ENCODE data around the gene RADIL. TPM values are rescaled to one million over a fixed set of nuclear protein-coding genes. Genes with fewer than 3 reads are reported as not detected.

The RADIL gene
- total RNA-seq, 1 donor from 2014 or later: 0.86 TPM

GRCh38 chr7:4791101-4791737 is 92.3 kb downstream of the RADIL start:
- no peaks in the 10 kb centered on the region for H3K9me3 Mint-ChIP-seq (ENCODE audit: unreplicated experiment)

GRCh38 chr7:4790516-4790991 is 93.0 kb downstream of the RADIL start:
- Histone ChIP-seq H3K27ac (ENCODE audit: low read depth, low read length) (no peak overlapping the region), H2AFZ (ENCODE audit: low read depth, low read length) (no peak overlapping the region), H3K9me3 (ENCODE audit: insufficient read depth, low read depth, low read length) (no peaks in the 10 kb centered on the region), H3K36me3 (ENCODE audit: insufficient read depth, low read length) (no peaks in the 10 kb centered on the region), H4K20me1 (ENCODE audit: insufficient read depth, low read length) (peaks cover 8% of the 10 kb centered on the region), H3K79me2 (ENCODE audit: insufficient read depth, low read length) (no peaks in the 10 kb centered on the region), H3K4me1 (ENCODE audit: insufficient read depth, low read length) (peaks cover 14% of the 10 kb centered on the region), H3K4me2 (ENCODE audit: low read length) (no peak overlapping the region), H3K27me3 (ENCODE audit: insufficient read depth, low read length) (no peaks in the 10 kb centered on the region), H3K4me3 (ENCODE audit: insufficient read depth, low read depth, low read length) (no peak overlapping the region), H3K9ac (ENCODE audit: low read length) (no peak overlapping the region)
- FAIRE-seq (no peak), DNase-seq (ENCODE audit: low read depth) (no peak)
- Mint-ChIP-seq H3K9me3 (ENCODE audit: unreplicated experiment) (no peaks in the 10 kb centered on the region), H3K36me3 (ENCODE audit: low read depth, unreplicated experiment) (peaks cover 21% of the 10 kb centered on the region), H3K4me3 (ENCODE audit: unreplicated experiment) (no peak overlapping the region), H3K27me3 (ENCODE audit: low read depth, unreplicated experiment) (no peaks in the 10 kb centered on the region), H3K4me1 (ENCODE audit: low read depth, unreplicated experiment) (peaks cover 12% of the 10 kb centered on the region), H3K27ac (ENCODE audit: unreplicated experiment) (no peak overlapping the region)
- no peak for TF ChIP-seq EZH2 (IDR thresholded peaks at IDR 0.05; ENCODE audit: insufficient read depth, low read length)
- TF ChIP-seq, protein P1, sequence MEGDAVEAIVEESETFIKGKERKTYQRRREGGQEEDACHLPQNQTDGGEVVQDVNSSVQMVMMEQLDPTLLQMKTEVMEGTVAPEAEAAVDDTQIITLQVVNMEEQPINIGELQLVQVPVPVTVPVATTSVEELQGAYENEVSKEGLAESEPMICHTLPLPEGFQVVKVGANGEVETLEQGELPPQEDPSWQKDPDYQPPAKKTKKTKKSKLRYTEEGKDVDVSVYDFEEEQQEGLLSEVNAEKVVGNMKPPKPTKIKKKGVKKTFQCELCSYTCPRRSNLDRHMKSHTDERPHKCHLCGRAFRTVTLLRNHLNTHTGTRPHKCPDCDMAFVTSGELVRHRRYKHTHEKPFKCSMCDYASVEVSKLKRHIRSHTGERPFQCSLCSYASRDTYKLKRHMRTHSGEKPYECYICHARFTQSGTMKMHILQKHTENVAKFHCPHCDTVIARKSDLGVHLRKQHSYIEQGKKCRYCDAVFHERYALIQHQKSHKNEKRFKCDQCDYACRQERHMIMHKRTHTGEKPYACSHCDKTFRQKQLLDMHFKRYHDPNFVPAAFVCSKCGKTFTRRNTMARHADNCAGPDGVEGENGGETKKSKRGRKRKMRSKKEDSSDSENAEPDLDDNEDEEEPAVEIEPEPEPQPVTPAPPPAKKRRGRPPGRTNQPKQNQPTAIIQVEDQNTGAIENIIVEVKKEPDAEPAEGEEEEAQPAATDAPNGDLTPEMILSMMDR (IDR thresholded peaks at IDR 0.05; ENCODE audit: insufficient read depth, low read depth, low read length): no peak

More at GRCh38 chr7:4791101-4791737, 92.3 kb downstream of the RADIL start:
- Histone ChIP-seq H4K20me1 (ENCODE audit: insufficient read depth, low read length) (peaks cover 8% of the 10 kb centered on the region), H3K79me2 (ENCODE audit: insufficient read depth, low read length) (no peaks in the 10 kb centered on the region), H3K27me3 (ENCODE audit: insufficient read depth, low read length) (no peaks in the 10 kb centered on the region), H3K4me1 (ENCODE audit: insufficient read depth, low read length) (peaks cover 14% of the 10 kb centered on the region), H3K4me2 (ENCODE audit: low read length) (no peak overlapping the region), H2AFZ (ENCODE audit: low read depth, low read length) (no peak overlapping the region), H3K36me3 (ENCODE audit: insufficient read depth, low read length) (no peaks in the 10 kb centered on the region), H3K9me3 (ENCODE audit: insufficient read depth, low read depth, low read length) (no peaks in the 10 kb centered on the region), H3K4me3 (ENCODE audit: insufficient read depth, low read depth, low read length) (no peak overlapping the region), H3K9ac (ENCODE audit: low read length) (no peak overlapping the region), H3K27ac (ENCODE audit: low read depth, low read length) (no peak overlapping the region)
- H3K27ac Mint-ChIP-seq (ENCODE audit: unreplicated experiment): no peak overlapping the region
- H3K27me3 Mint-ChIP-seq (ENCODE audit: low read depth, unreplicated experiment): no peaks in the 10 kb centered on the region
- H3K4me3 Mint-ChIP-seq (ENCODE audit: unreplicated experiment): no peak overlapping the region
- peaks cover 18% of the 10 kb centered on the region for H3K36me3 Mint-ChIP-seq (ENCODE audit: low read depth, unreplicated experiment)
- H3K4me1 Mint-ChIP-seq (ENCODE audit: low read depth, unreplicated experiment): peaks cover 12% of the 10 kb centered on the region
- no peak for FAIRE-seq
- TF ChIP-seq EZH2 (IDR thresholded peaks at IDR 0.05; ENCODE audit: insufficient read depth, low read length): no peak
- TF ChIP-seq, protein P1 (IDR thresholded peaks at IDR 0.05; ENCODE audit: insufficient read depth, low read depth, low read length): no peak
- no peak for DNase-seq (ENCODE audit: low read depth)

- peaks cover 8% of the 10 kb centered on the region for H4K20me1 ChIP-seq (ENCODE audit: insufficient read depth, low read length)
- H3K36me3 Mint-ChIP-seq (ENCODE audit: low read depth, unreplicated experiment): peaks cover 21% of the 10 kb centered on the region
- H3K4me1 ChIP-seq (ENCODE audit: insufficient read depth, low read length): peaks cover 14% of the 10 kb centered on the region
- H3K9me3 ChIP-seq (ENCODE audit: insufficient read depth, low read depth, low read length): no peaks in the 10 kb centered on the region
- H3K36me3 ChIP-seq (ENCODE audit: insufficient read depth, low read length): no peaks in the 10 kb centered on the region
- H3K9me3 Mint-ChIP-seq (ENCODE audit: unreplicated experiment): no peaks in the 10 kb centered on the region
- H3K27ac ChIP-seq (ENCODE audit: low read depth, low read length): no peak overlapping the region
- H3K4me2 ChIP-seq (ENCODE audit: low read length): no peak overlapping the region
- H3K27ac Mint-ChIP-seq (ENCODE audit: unreplicated experiment): no peak overlapping the region
- H3K9ac ChIP-seq (ENCODE audit: low read length): no peak overlapping the region
- no peaks in the 10 kb centered on the region for H3K27me3 ChIP-seq (ENCODE audit: insufficient read depth, low read length)
- no peak for DNase-seq (ENCODE audit: low read depth)
- H3K79me2 ChIP-seq (ENCODE audit: insufficient read depth, low read length): no peaks in the 10 kb centered on the region
- no peak overlapping the region for H3K4me3 Mint-ChIP-seq (ENCODE audit: unreplicated experiment)
- no peak overlapping the region for H2AFZ ChIP-seq (ENCODE audit: low read depth, low read length)
- no peak for FAIRE-seq
- H3K27me3 Mint-ChIP-seq (ENCODE audit: low read depth, unreplicated experiment): no peaks in the 10 kb centered on the region
- TF ChIP-seq, protein P1 (IDR thresholded peaks at IDR 0.05; ENCODE audit: insufficient read depth, low read depth, low read length): no peak
- TF ChIP-seq EZH2 (IDR thresholded peaks at IDR 0.05; ENCODE audit: insufficient read depth, low read length): no peak
- H3K4me1 Mint-ChIP-seq (ENCODE audit: low read depth, unreplicated experiment): peaks cover 12% of the 10 kb centered on the region
- H3K4me3 ChIP-seq (ENCODE audit: insufficient read depth, low read depth, low read length): no peak overlapping the region
Observed at GRCh38 chr7:4790078-4790465, 93.4 kb downstream of the RADIL start.
